ENCODE data around the gene CAPNS2. TPM values are rescaled to one million over a fixed set of nuclear protein-coding genes. Genes with fewer than 3 reads are reported as not detected.

CAPNS2 gene
- total RNA-seq: 1 to 10 TPM in 1 of 4 donors, under 1 TPM in 1, not detected in 2; 0.90 to 2.1 TPM

DNA sequence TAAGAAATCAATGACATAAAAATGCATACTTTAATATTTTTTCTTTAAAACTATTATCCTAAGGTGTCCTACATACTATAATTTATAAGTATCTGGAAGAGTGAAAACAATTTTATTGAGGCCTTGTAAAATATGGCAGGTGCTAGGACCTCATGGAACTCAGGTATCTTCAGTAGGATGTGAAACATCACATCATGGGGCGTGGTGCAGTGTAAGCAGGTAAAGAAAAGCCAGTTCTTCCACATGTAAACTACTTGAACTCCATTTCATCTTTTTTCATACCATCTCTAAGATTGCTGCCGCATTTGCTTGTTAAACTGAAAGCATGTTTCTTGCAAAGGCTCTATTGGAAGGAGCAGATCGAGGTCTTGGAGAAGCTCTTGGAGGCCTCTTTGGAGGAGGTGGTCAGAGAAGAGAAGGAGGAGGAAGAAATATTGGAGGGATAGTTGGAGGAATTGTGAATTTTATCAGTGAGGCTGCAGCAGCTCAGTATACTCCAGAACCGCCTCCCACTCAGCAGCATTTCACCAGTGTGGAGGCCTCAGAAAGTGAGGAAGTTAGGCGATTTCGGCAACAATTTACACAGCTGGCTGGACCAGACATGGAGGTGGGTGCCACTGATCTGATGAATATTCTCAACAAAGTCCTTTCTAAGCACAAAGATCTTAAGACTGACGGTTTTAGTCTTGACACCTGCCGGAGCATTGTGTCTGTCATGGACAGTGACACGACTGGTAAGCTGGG is at the start of gene CAPNS2:
Gene CAPNS2, plus strand, starts transcription at position 253 of the 744 bp plus-strand sequence. Its CDS starts 73 bp downstream, at position 326.
- no peak within 1 kb of the TSS for H3K27ac ChIP-seq
- no peaks in the 10 kb centered on the region for H3K4me1 ChIP-seq
- intact Hi-C loops (cut with DNase I; ENCODE audit: low total_unique reads): no loop called here
- H3K4me3 ChIP-seq: no peak within 1 kb of the TSS
- no peaks in the 10 kb centered on the region for H3K27me3 ChIP-seq
- H3K36me3 ChIP-seq: no peaks in the 10 kb centered on the region
- TF ChIP-seq POLR2A (IDR thresholded peaks at IDR 0.05): no peak
- TF ChIP-seq, protein P1, sequence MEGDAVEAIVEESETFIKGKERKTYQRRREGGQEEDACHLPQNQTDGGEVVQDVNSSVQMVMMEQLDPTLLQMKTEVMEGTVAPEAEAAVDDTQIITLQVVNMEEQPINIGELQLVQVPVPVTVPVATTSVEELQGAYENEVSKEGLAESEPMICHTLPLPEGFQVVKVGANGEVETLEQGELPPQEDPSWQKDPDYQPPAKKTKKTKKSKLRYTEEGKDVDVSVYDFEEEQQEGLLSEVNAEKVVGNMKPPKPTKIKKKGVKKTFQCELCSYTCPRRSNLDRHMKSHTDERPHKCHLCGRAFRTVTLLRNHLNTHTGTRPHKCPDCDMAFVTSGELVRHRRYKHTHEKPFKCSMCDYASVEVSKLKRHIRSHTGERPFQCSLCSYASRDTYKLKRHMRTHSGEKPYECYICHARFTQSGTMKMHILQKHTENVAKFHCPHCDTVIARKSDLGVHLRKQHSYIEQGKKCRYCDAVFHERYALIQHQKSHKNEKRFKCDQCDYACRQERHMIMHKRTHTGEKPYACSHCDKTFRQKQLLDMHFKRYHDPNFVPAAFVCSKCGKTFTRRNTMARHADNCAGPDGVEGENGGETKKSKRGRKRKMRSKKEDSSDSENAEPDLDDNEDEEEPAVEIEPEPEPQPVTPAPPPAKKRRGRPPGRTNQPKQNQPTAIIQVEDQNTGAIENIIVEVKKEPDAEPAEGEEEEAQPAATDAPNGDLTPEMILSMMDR (IDR thresholded peaks at IDR 0.05): no peak
- H3K9me3 ChIP-seq: no peaks in the 10 kb centered on the region
- no peak for DNase-seq

DNA sequence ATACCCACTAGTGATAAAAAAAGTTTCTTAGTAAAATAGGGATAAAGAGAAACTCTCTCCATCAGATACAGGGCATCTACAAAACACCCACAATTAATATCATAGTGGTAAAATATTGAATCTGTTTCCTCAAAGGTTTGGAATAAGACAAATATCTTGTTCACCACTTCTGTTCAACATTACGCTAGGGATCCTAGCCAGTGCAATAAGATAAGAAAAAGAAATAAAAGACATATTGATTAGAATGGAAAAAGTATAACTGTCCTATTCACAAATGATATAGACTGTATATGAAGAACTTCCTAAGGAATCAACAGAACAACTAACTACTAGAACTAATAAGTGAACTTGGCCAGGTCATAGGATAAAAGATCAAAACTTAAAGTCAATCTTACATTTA is 44.7 kb upstream of the CAPNS2 start:
- H3K9me3 ChIP-seq: no peaks in the 10 kb centered on the region
- no peaks in the 10 kb centered on the region for H3K27me3 ChIP-seq
- H3K27ac ChIP-seq: no peak overlapping the region
- DNase-seq: no peak
- no peak overlapping the region for H3K4me3 ChIP-seq
- TF ChIP-seq, protein P1 (IDR thresholded peaks at IDR 0.05): no peak
- TF ChIP-seq POLR2A (IDR thresholded peaks at IDR 0.05): no peak
- no peaks in the 10 kb centered on the region for H3K4me1 ChIP-seq
- intact Hi-C loops (cut with DNase I; ENCODE audit: low total_unique reads): no loop called here
- no peaks in the 10 kb centered on the region for H3K36me3 ChIP-seq

DNA sequence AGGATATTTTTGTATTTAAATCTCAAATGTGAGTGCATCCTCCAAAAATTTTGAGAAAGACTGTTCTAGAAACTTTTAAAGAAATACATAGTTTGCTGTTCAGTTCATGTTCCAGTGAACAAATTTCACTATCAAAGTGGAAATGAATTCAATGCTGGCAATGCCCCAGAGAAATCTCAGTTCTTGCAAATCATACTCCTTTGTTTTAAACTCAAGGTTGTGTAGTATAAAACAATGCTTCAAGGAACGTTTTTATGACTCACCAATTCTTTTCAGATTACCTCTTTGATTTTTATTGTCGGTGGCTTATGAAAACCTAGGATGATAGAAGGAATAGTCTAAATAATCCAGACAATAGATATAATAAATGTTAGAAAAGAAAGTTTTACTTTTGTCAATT is 40.0 kb upstream of the CAPNS2 start:
- Histone ChIP-seq H3K27ac (peak overlapping the region; percentile 13 to 53), H3K4me3 (no peak overlapping the region), H3K27me3 (no peaks in the 10 kb centered on the region), H3K36me3 (no peaks in the 10 kb centered on the region), H3K4me1 (no peaks in the 10 kb centered on the region), H3K9me3 (no peaks in the 10 kb centered on the region)
- no peak for DNase-seq
- intact Hi-C loops (cut with DNase I; ENCODE audit: low total_unique reads): no loop called here
- TF ChIP-seq, protein P1 (IDR thresholded peaks at IDR 0.05): no peak

DNA sequence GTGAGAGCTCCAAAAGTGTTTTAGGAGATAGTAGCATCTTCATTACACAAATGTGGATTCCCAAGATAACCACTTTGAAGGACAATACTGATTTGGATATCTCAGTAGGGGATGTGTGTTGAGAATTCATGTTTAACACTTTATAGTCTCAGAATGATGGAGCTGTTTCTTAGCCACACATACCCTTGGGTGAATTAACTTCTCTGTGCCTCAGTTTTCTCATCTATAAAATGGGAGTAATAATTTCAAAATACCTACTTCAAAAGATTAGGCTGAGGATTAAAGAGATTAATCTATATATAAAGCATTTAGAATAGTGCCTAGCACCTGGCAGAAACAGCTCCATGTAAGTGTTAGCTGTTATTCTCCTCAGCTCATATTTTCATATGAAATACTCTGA is 38.6 kb upstream of the CAPNS2 start:
- no peak overlapping the region for H3K4me3 ChIP-seq
- H3K27me3 ChIP-seq: no peaks in the 10 kb centered on the region
- DNase-seq: no peak
- H3K4me1 ChIP-seq: no peaks in the 10 kb centered on the region
- no peaks in the 10 kb centered on the region for H3K36me3 ChIP-seq
- H3K9me3 ChIP-seq: no peaks in the 10 kb centered on the region
- no peak overlapping the region for H3K27ac ChIP-seq
- intact Hi-C loops (cut with DNase I; ENCODE audit: low total_unique reads): no loop called here
- TF ChIP-seq, protein P1 (IDR thresholded peaks at IDR 0.05): no peak
- no peak for TF ChIP-seq POLR2A (IDR thresholded peaks at IDR 0.05)

DNA sequence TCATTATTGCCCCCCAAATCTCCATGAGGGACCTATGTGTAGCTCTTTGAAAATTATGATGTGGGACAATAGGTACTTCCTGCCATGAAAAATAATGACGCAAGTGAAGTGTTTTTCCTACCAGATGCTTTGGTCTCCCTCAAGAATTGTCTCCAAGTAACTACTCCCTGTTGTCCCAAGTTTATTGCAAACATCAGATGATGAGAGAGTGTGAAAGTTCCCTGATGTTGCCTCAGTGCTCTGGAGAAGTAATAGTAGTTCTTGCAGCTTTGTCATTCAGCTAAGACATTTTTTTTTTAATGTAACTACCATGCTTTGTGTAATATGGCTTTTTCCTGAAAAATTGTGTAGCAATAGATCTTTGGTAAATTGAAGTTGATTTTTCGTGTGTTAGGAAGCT is 37.5 kb upstream of the CAPNS2 start:
- DNase-seq: no peak
- Histone ChIP-seq H3K9me3 (no peaks in the 10 kb centered on the region), H3K27me3 (no peaks in the 10 kb centered on the region), H3K4me3 (no peak overlapping the region), H3K4me1 (no peaks in the 10 kb centered on the region), H3K27ac (no peak overlapping the region), H3K36me3 (no peaks in the 10 kb centered on the region)
- TF ChIP-seq, protein P1 (IDR thresholded peaks at IDR 0.05): no peak
- TF ChIP-seq POLR2A (IDR thresholded peaks at IDR 0.05): no peak
- intact Hi-C loops (cut with DNase I; ENCODE audit: low total_unique reads): no loop called here
